ENCODE data around the gene IL36A.

Gene IL36A

GRCh38 chr2:113053666-113054065 lies 48.4 kb downstream of the IL36A start:
- no peak for DNase-seq

DNA sequence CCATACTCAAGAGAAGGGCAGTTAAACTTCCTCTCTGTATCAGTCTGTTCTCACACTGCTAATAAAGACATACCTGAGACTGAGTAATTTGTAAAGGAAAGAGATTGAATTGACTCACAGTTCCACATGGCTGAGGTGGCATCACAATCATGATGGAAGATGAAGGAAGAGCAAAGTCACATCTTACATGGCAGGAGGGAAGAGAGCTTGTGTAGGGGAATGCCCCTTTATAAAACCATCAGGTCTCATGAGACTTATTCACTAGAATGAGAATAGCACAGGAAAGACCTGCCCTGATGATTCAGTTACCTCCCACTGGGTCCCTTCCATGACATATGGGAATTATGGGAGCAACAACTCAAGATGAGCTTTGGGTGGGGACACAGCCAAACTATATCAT lies 48.8 kb downstream of the IL36A start:
- DNase-seq: no peak

DNA sequence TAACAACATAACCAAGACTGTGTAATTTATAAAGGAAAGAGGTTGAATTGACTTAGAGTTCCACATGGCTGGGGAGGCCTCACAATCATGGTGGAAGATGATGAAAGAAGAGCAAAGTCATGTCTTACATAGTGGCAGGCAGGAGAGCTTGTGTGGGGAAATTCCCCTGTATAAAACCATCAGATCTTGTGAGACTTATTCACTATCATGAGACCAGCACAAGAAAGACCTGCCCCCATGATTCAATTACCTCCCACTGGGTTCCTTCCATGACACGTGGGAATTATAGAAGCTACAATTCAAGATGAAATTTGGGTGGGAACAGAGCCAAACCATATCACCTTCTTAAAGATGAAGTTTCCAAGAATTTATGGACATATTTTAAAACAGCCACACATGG lies 51.3 kb downstream of the IL36A start:
- no peak for DNase-seq

DNA sequence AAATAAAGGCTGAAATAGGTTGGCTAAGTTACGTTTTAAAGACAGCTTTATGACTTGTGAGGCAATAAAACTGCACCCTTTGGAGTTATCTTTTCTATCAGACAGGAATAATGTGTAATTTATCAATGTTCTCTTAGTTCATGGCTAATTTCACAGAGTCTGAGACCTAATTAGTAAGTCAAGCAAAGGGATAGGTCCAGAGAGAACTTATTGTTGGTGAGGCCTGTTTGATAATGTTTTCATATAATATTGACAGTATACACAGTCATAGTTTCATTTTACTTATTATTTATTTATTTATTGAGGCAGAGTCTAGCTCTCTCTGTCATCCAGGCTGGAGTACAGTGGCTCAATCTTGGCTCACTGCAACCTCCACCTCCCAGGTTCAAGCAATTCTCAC lies 51.9 kb downstream of the IL36A start:
- no peak for DNase-seq

Measured in NCI-H2081 treated with DMSO at 0.1 percent for 48 hours (cell line).